Uterus (tissue), 4 donors: ENCODE results near the gene TMEM204. TPM values are rescaled to one million over a fixed set of nuclear protein-coding genes. Genes with fewer than 3 reads are reported as not detected.

ENCODE experiments used
- DNase-seq, 2 donors: peaks; one replicate each; pipeline ENCODE4 v3.0.0-alpha.2; 2019 to 2020
- H3K27ac ChIP-seq, 2 donors: fragments of 200-600 bp; sonication (generic); 1 replicate in 1 of 2; 2 replicates in 1 of 2; pipeline ENCODE4 v1.5.1; 2016 to 2018
- H3K27me3 ChIP-seq, 2 donors: fragments of 200-600 bp; sonication (generic); one replicate each; pipeline ENCODE4 v1.5.1; 2018 to 2019; ENCODE audit warnings: control low read depth in 1 of 2
- H3K36me3 ChIP-seq, 2 donors: fragments of 200-600 bp; sonication (generic); one replicate each; pipeline ENCODE4 v1.5.1; 2019; ENCODE audit warnings: control low read depth in 1 of 2
- H3K4me1 ChIP-seq, 2 donors: fragments of 200-600 bp; sonication (generic); one replicate each; pipeline ENCODE4 v1.5.1; 2018 to 2019; ENCODE audit warnings: control low read depth in 1 of 2
- H3K4me3 ChIP-seq, 2 donors: fragments of 200-600 bp; sonication (generic); 1 replicate in 1 of 2; 2 replicates in 1 of 2; pipeline ENCODE4 v1.5.1; 2018 to 2019; ENCODE audit warnings: mild to moderate bottlenecking in 1 of 2
- H3K9me3 ChIP-seq, 2 donors: fragments of 200-600 bp; sonication (generic); one replicate each; pipeline ENCODE4 v1.5.1; 2019; ENCODE audit warnings: control low read depth in 1 of 2
- CTCF ChIP-seq, 4 experiments: fragments of 200-600 bp in 2 of 4; fragments of 450-650 bp in 2 of 4; sonication (generic) in 2 of 4; IDR thresholded peaks; one replicate each; pipeline ENCODE4 v1.5.1; 2016 to 2019; ENCODE audit warnings: antibody characterized with exemption in 4 of 4, mild to moderate bottlenecking in 2 of 4, moderate library complexity in 1 of 4
- POLR2A ChIP-seq, 2 donors: fragments of 450-650 bp; IDR thresholded peaks; one replicate each; pipeline ENCODE4 v1.6.1; 2016; ENCODE audit warnings: antibody characterized with exemption in 2 of 2, mild to moderate bottlenecking in 1 of 2, moderate library complexity in 1 of 2
- intact Hi-C: fragments of 100-400 bp; cut with DNase I; formaldehyde crosslinking; loops from one replicate; pipeline ENCODE4 v1.15.1; 2023; ENCODE audit warnings: low total_unique reads
- total RNA-seq, 4 donors: library from RNA; depleted of rRNA in 3 of 4; stranded (reverse); fragments of >200 nt in 3 of 4; gene quantifications; one replicate each; pipeline versions ENCODE4 v1.1.0 to v1.2.4, GENCODE V29; 2014 to 2023
- donor health status: DM: yes; HTN: yes; CAD: no.

The TMEM204 gene
- total RNA-seq, 4 donors from 2014 or later = 24.8 to 45.3 (median 39.3) TPM

DNA sequence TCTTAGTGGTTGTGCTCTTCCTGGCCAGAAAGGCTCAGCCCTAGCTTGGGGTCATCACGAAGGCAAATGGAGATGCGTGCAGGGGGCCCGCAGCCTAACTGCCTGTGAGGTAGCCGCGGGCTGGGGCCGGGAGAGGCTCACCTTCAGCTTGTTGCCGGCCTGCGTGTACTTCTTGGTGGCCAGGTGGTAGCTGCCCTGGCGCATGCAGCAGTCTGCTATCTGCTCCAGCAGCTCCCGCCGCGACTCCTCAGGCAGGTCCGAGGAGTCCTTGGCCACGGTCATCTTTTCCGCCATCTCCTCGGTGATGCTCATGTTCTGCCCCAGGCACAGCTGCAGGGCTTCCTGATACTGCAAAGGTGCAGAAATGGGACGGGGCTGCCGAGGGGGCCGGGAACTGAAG lies 13.0 kb upstream of the TMEM204 start:
- no peaks in the 10 kb centered on the region for H3K27me3 ChIP-seq
- no peak overlapping the region for H3K27ac ChIP-seq
- intact Hi-C loops = no loop called here
- DNase-seq = no peak
- no peaks in the 10 kb centered on the region for H3K9me3 ChIP-seq
- no peaks in the 10 kb centered on the region for H3K36me3 ChIP-seq
- H3K4me3 ChIP-seq = no peak overlapping the region
- TF ChIP-seq POLR2A (IDR thresholded peaks at IDR 0.05) (no peak), CTCF (IDR thresholded peaks at IDR 0.05) (no peak)
- no peaks in the 10 kb centered on the region for H3K4me1 ChIP-seq

DNA sequence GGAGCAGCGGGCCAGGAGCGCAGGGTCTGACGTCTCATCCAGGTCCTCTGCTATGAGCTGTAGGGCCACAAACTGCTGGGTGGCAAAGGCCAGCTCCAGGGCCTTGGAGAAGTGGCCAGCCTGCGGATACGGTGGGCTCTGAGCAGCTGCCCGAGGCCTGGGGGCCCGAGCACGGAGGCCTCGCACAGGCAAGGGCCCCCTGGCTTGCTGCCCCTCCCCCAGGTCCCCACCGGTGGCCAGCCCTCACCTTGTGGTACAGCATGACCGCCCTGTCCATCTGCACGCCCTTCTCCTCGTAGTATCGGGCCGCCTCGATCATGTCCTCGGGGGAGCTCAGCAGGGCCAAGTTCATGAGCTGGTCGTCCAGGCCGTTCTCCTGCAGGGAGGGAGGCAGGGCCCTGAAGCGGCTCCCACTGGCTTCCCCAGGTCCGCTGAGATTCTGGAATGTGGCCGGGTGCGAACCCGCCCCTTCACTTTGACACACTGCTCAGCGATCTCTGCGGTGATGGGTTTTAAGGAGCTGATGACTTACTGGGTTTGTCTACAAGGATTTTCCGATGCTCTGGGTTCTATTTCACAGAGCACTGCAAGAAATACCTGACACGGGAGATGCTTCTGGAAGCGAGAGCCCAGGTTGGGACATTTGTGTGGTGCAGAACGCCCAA lies 9.8 kb upstream of the TMEM204 start:
- DNase-seq = no peak
- Histone ChIP-seq H3K9me3 (no peaks in the 10 kb centered on the region), H3K4me3 (no peak overlapping the region), H3K27me3 (no peaks in the 10 kb centered on the region), H3K36me3 (no peaks in the 10 kb centered on the region), H3K4me1 (no peaks in the 10 kb centered on the region), H3K27ac (no peak overlapping the region)
- intact Hi-C loops = no loop called here
- TF ChIP-seq CTCF (IDR thresholded peaks at IDR 0.05) (no peak), POLR2A (IDR thresholded peaks at IDR 0.05) (no peak)

DNA sequence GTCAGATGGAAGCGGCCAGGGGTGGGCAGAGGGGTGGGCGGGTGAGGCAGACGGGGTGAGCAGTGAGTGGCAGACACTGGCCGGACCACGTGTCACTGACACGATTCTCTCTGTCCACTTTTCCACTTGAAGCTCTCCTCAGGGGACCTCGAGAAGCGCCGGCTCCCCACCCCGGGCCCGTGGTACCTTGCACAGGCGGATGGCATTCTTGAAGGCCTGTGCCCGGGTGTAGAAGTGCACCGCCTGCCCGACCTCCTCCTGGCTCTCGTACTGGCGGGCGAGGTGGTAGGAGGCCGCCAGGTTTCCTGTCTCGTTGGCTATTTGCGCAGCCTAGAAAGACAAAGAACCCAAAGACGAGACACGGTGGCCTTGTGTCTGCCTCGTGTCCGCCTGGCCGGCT lies 9.1 kb upstream of the TMEM204 start:
- TF ChIP-seq CTCF (IDR thresholded peaks at IDR 0.05) = no peak
- TF ChIP-seq POLR2A (IDR thresholded peaks at IDR 0.05) = no peak
- no peak for DNase-seq
- Histone ChIP-seq H3K36me3 (no peaks in the 10 kb centered on the region), H3K4me3 (no peak overlapping the region), H3K9me3 (no peaks in the 10 kb centered on the region), H3K4me1 (no peaks in the 10 kb centered on the region), H3K27ac (no peak overlapping the region), H3K27me3 (no peaks in the 10 kb centered on the region)
- intact Hi-C loops = no loop called here

DNA sequence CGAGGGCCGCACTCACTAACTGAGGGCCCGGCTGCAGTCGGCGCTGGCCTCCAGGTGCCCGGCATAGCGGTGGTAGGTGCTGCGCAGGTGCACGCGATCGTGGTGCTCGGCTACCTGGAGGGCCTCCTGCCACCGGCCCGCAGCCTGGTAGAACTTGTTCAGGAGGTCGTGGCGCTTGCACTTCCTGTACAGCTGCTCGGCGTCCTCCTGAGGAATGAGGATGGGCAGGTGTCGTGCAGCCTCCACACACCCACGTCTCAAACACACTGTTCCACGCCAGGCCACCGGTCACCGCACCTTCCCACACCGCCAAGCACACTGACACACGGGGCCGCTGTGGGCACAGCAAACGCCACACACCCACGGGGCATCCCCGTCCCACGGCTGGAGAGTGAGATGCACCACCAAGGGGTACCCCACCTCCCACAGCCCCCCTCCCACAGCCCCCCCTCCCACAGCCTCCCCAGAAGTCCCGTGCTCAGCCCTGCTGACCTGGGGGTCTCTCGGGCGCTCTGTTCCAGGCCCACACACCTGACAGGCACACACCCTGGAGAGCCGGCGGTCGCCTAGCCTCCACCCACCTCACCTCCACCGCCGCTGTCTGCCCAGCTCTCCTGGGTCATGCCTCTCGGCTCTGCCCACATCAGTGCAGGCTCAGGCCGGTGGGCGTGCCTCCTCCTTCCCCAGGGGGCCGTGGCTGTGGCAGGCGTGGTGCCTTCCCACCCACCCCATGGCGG lies 7.4 kb upstream of the TMEM204 start:
- no peaks in the 10 kb centered on the region for H3K4me1 ChIP-seq
- no peaks in the 10 kb centered on the region for H3K27me3 ChIP-seq
- H3K4me3 ChIP-seq = no peak overlapping the region
- intact Hi-C loops = no loop called here
- no peak for TF ChIP-seq CTCF (IDR thresholded peaks at IDR 0.05)
- no peak for TF ChIP-seq POLR2A (IDR thresholded peaks at IDR 0.05)
- DNase-seq = no peak
- H3K9me3 ChIP-seq = no peaks in the 10 kb centered on the region
- H3K36me3 ChIP-seq = no peaks in the 10 kb centered on the region
- no peak overlapping the region for H3K27ac ChIP-seq
